ENCODE measurements around the gene MDK. TPM values are rescaled to one million over a fixed set of nuclear protein-coding genes. Genes with fewer than 3 reads are reported as not detected.

MDK gene, protein sequence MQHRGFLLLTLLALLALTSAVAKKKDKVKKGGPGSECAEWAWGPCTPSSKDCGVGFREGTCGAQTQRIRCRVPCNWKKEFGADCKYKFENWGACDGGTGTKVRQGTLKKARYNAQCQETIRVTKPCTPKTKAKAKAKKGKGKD
- total RNA-seq (2022; extraction: Qiagen RNA extraction) = 14.7 to 20.7 TPM (median 20.5 TPM) in 5 replicates

GRCh38 chr11:46381048-46381818 is at the start of gene MDK:
TSS of gene MDK (plus strand) at chr11:46381669. CDS start at chr11:46382058, 389 bp downstream.

DNA sequence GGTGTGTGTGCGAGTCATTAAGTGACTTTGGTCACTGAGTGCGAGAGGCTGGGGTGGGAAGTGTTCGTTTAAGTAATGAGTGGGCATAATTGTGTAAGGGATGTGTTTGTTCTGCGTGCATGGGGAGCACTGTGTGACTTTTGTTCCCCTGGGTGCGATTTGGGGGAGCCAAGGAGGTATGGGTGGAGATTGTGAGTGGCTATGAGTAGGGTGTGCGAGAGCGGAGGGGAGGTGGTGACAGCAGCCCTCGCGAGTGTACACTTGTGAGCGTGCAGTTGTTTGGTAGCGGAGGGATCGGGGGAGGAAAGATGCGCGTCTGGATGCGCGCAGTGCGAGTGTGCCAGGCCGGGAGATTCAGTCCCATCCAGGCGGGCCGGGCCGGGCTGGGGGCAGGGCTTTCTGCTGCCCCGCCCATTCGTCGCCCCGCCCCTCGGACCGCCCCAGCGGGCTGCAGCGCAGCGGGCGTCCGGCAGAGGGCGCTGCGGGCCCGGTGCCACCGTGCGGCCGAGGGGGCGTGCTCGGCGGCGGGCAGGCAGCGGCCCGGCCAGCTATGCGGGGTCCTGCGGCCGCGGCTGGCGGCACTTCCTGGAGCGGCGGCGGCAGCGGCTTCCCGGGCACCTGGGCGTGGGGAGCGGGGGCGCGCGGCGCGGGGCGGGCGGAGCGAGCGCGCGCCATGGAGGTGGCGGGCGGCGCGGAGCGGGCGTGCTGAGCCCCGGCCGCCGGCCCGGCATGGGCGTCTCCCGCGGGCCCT is 34.4 kb upstream of the MDK start, which contains the start of gene DGKZ:
Gene DGKZ, plus strand, starts transcription at position 578 of the 751 bp plus-strand sequence. CDS start 197 bp downstream, outside the sequence.

DNA sequence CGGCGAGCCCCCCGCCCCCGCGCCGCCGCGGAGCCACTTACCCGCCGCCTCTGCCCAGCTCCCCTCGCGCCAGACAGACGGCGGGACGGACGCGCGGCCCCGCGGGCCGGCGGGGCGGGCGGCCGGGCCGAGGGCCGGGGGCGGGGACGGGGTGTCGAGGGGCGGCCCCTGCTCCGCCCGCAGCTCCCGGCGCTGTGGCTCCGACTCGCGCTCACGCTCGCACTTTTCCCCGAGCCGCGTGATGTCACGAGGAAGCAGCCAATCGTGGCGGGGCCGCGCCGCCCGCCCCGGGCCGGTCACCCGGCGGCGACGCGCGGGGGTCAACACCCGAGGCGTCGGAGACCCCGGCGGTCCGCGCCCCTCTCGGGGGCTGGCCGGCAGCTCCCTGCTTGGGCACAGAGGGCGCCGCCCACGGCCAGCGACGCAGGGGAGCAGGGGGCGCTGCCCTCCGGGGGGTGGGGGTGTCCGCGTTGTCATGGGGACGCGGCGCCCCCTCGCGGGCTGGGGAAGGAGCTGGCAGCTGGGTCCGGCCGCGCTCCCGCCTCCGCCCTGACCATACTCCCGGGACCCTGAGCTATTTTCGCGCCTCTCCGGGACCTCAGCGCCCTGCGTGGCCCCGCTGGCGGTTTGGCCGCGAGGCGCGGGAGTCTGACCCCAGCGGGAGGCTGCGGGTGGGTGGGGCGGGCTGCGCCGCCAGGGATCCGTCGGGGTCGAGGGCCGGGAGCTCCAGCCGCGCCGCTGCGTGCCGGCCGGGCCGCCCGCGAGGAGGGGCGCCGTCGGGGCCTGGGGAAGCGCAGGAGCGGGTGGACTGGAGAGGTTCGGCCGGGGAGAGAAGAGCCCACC is 10.3 kb downstream of the MDK start, which contains the start of gene CHRM4:
Gene CHRM4, minus strand, starts transcription at position 199 of the 843 bp plus-strand sequence. CDS start 5,219 bp downstream, outside the sequence.

Other genes with a start within 250 kb of the MDK start
- 4.0 to 4.7 TPM (median 4.4 TPM) in 5 replicates for gene CREB3L1, start 104.0 kb upstream of the MDK start, total RNA-seq (2022; extraction: Qiagen RNA extraction)
- gene DGKZ, start 34.2 kb upstream of the MDK start, total RNA-seq (2022; extraction: Qiagen RNA extraction) = 36.9 to 50.2 TPM (median 47.1 TPM) in 5 replicates
- 0.41 to 0.61 TPM (median 0.49 TPM) in 5 replicates for gene CHRM4, start 10.1 kb downstream of the MDK start, total RNA-seq (2022; extraction: Qiagen RNA extraction)
- 15.0 to 16.3 TPM (median 15.9 TPM) in 5 replicates for gene AMBRA1, start 212.4 kb downstream of the MDK start, total RNA-seq (2022; extraction: Qiagen RNA extraction)
- gene HARBI1, start 235.6 kb downstream of the MDK start, total RNA-seq (2022; extraction: Qiagen RNA extraction) = 4.7 to 5.5 TPM (median 5.0 TPM) in 5 replicates
- 54.0 to 62.5 TPM (median 57.7 TPM) in 5 replicates for gene ATG13, start 235.9 kb downstream of the MDK start, total RNA-seq (2022; extraction: Qiagen RNA extraction)